Measurements from ENCODE around the gene TXN2.

The TXN2 gene

GRCh38 chr22:36491155-36491554 lies 9.7 kb upstream of the TXN2 start:
- TF ChIP-seq CTCF (IDR thresholded peaks at IDR 0.05; ENCODE audit: control extremely low read depth, extremely low read depth, low read depth, missing control alignments): no peak
- DNase-seq (ENCODE audit: extremely low spot score): no peak
- ChIA-PET CTCF (interaction anchor here (1.0 to 1.4 kb wide), 3 partner anchors 20 to 189 kb away, joined by 3 to 5 read pairs (median 4); no protein-coding TSS in a partner anchor), POLR2A (interaction anchor here (1.5 kb wide), 1 partner anchor 16 kb away, joined by 3 read pairs; the partner anchor contains the start of gene FOXRED2)

DNA sequence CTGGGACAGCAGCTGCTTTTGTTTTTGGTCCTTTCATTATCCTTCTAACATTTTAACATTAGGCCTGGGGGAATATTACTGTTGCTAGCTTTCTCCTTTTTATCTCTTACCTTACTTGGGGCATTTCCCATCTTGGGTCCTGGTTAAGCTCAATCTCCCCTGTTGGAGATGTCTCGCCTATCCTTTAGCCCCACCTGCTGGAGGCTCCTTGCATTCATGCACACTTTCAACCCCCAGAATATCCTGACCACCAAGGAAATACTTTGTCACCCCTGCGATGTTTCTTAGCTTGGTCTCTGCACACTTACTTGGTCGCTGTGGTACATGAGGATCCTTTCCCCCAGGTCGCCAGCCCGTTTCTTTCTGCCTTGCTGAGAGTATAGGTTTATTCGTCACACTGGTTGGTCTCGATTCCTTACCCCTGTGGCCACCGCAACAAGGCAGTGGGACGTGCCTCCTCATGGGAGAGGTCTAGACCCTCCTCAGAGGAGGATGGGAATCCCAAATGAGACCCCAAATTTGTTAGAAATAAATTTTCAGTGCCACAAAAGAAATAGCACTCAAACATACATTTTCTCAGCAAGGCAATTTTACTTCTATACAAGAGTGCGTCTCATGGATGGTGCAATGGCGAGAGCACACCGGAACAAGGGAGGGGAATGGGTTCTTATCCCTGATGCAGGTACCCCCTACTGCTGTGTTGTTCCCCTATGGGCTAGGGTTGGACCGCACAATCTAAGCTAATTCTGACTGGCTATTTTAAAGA lies 5.4 kb upstream of the TXN2 start:
- ChIA-PET CTCF (interaction anchor here (0.8 to 1.3 kb wide), 3 partner anchors 17 to 188 kb away, joined by 3 to 7 read pairs (median 5); no protein-coding TSS in a partner anchor), POLR2A (no interaction called here)
- peak; percentile 17 for TF ChIP-seq CTCF (IDR thresholded peaks at IDR 0.05; ENCODE audit: control extremely low read depth, extremely low read depth, low read depth, missing control alignments)
- no peak for DNase-seq (ENCODE audit: extremely low spot score)

DNA sequence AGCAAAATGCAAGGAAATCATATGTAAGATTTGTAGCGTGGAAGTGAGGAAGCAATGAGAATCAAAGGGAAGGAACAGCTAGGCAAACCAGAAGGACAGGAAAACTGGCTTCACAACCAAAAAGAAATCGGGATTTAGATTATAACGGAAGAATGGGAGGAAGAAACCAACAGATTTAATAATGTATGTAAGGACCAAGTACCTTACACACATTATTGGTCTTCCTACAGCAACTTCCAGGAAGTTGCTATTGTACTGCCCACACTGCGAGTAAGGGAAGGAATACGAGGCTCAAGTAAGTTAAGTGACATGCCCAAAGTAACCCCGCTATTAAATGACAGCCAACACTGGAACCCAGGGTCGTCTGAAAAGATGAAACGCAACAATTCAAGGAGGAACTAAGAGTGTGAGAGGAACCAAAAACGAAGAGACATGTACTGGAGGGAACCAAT lies 473 bp downstream of the TXN2 start:
- DNase-seq (ENCODE audit: extremely low spot score): no peak
- POLR2A ChIA-PET: interaction anchor here (1.4 to 2.1 kb wide), 3 partner anchors 93 to 147 kb away, joined by 4 to 13 read pairs (median 6); partner anchors contain the start of gene MYH9
- CTCF ChIA-PET: interaction anchor here (1.0 to 4.3 kb wide), 2 partner anchors 11 to 180 kb away, joined by 4 to 34 read pairs; no protein-coding TSS in a partner anchor
- TF ChIP-seq CTCF (IDR thresholded peaks at IDR 0.05; ENCODE audit: control extremely low read depth, extremely low read depth, low read depth, missing control alignments): no peak

GRCh38 chr22:36478966-36479365 lies 2.5 kb downstream of the TXN2 start:
- DNase-seq (ENCODE audit: extremely low spot score): no peak
- no peak for TF ChIP-seq CTCF (IDR thresholded peaks at IDR 0.05; ENCODE audit: control extremely low read depth, extremely low read depth, low read depth, missing control alignments)
- POLR2A ChIA-PET: no interaction called here
- CTCF ChIA-PET: interaction anchor here (1.1 to 4.3 kb wide), 2 partner anchors 9 to 178 kb away, joined by 4 to 34 read pairs; no protein-coding TSS in a partner anchor

GRCh38 chr22:36475341-36475740 lies 6.1 kb downstream of the TXN2 start:
- POLR2A ChIA-PET: no interaction called here
- CTCF ChIA-PET: interaction anchor here (0.6 to 2.3 kb wide), 2 partner anchors 174 to 1592 kb away, joined by 3 to 11 read pairs; no protein-coding TSS in a partner anchor
- DNase-seq (ENCODE audit: extremely low spot score): no peak
- TF ChIP-seq CTCF (IDR thresholded peaks at IDR 0.05; ENCODE audit: control extremely low read depth, extremely low read depth, low read depth, missing control alignments): no peak

DNA sequence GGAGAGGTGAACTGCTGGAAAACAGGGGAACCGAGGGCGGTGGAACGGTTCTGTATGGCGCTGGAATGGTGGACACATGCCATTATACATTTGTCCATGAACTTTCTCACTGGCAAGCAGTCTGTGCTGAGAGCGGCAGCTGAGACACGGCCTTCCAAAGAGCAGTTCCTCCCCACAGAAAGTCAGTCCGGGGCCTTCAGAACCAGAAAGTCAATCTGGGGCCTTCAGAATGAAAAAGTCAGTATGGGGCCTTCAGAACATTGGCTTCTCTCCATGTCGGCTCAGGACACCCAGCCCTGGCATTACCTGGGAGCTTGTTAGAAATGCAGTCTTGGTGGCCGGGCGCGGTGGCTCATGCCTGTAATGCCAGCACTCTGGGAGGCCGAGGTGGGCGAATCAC lies 8.8 kb downstream of the TXN2 start:
- DNase-seq (ENCODE audit: extremely low spot score): no peak
- CTCF ChIA-PET: interaction anchor here (6.1 kb wide), 1 partner anchor 172 kb away, joined by 233 read pairs; no protein-coding TSS in a partner anchor
- no peak for TF ChIP-seq CTCF (IDR thresholded peaks at IDR 0.05; ENCODE audit: control extremely low read depth, extremely low read depth, low read depth, missing control alignments)
- POLR2A ChIA-PET: no interaction called here
